SK-N-SH (cell line): ENCODE measurements around the gene KDM2A. TPM values are rescaled to one million over a fixed set of nuclear protein-coding genes. Genes with fewer than 3 reads are reported as not detected.

Experiments used
- CTCF ChIA-PET: fragments of 300-600, 350-600 bp; formaldehyde crosslinking; extraction: SDS; loops from one replicate; lab custom pipeline; 2021; lab: Yijun Ruan, JAX
- POLR2A ChIA-PET: fragments of 350-600 bp; sonication (Branson Sonifier 250); formaldehyde crosslinking; extraction: SDS; loops from one replicate; lab custom pipeline; 2020; ENCODE audit warnings: antibody characterized with exemption, inconsistent platforms; lab: Yijun Ruan, JAX
- DNase-seq: peaks from one replicate; pipeline ENCODE4 v3.0.0; 2012
- H2AFZ ChIP-seq: fragments of 200-600 bp; sonication (generic); 2 replicates; pipeline ENCODE4 v1.8.1; 2016; ENCODE audit warnings: antibody characterized with exemption, mild to moderate bottlenecking, low read depth
- H3F3A ChIP-seq: fragments of 200-600 bp; sonication (generic); replicated peaks from 2 replicates; pipeline ENCODE3; 2016; ENCODE audit warnings: antibody characterized with exemption, mild to moderate bottlenecking; ENCODE audit not compliant: insufficient read depth
- H3K27ac ChIP-seq, 2 experiments: fragments of 200-500 bp in 1 of 2; fragments of 200-600 bp in 1 of 2; sonication (Bioruptor generic) in 1 of 2; sonication (generic), shearing (Covaris generic) in 1 of 2; 2 replicates each; pipeline versions ENCODE4 v1.5.1 to v1.6.1; 2014 to 2016; ENCODE audit warnings: low read depth in 2 of 2, inconsistent platforms in 1 of 2, low read length in 1 of 2, mild to moderate bottlenecking in 1 of 2, mixed read lengths in 1 of 2
- H3K27me3 ChIP-seq: fragments of 200-600 bp; sonication (generic), shearing (Covaris generic); 2 replicates; pipeline ENCODE4 v1.6.1; 2016; ENCODE audit warnings: mixed run types; ENCODE audit not compliant: insufficient read depth
- H3K36me3 ChIP-seq, 2 experiments: fragments of 200-500 bp in 1 of 2; fragments of 200-600 bp in 1 of 2; sonication (Bioruptor generic) in 1 of 2; sonication (generic) in 1 of 2; replicated peaks in 1 of 2; 2 replicates each; pipeline versions ENCODE3 to v1.5.1; 2014 to 2016; ENCODE audit warnings: low read length in 1 of 2, mild to moderate bottlenecking in 1 of 2; ENCODE audit not compliant: insufficient read depth in 2 of 2, control insufficient read depth in 1 of 2
- H3K4me1 ChIP-seq, 2 experiments: fragments of 200-500 bp in 1 of 2; fragments of 200-600 bp in 1 of 2; sonication (Bioruptor generic) in 1 of 2; sonication (generic), shearing (Covaris generic) in 1 of 2; 2 replicates each; pipeline versions ENCODE4 v1.5.1 to v1.6.1; 2014 to 2016; ENCODE audit warnings: low read depth in 1 of 2, low read length in 1 of 2, mixed run types in 1 of 2; ENCODE audit not compliant: insufficient read depth in 2 of 2, control insufficient read depth in 1 of 2
- H3K4me2 ChIP-seq: fragments of 200-600 bp; sonication (generic), shearing (Covaris generic); 2 replicates; pipeline ENCODE4 v1.6.1; 2017; ENCODE audit warnings: mixed run types
- H3K4me3 ChIP-seq, 2 experiments: fragments of 200-500 bp in 1 of 2; fragments of 200-600 bp in 1 of 2; sonication (Bioruptor generic) in 1 of 2; sonication (generic), shearing (Covaris generic) in 1 of 2; 2 replicates each; pipeline versions ENCODE4 v1.5.1 to v1.8.1; 2014 to 2016; ENCODE audit warnings: low read depth in 2 of 2, inconsistent platforms in 1 of 2, low read length in 1 of 2, mild to moderate bottlenecking in 1 of 2, mixed read lengths in 1 of 2, moderate library complexity in 1 of 2
- H3K79me2 ChIP-seq: fragments of 200-600 bp; sonication (generic); 2 replicates; pipeline ENCODE4 v1.8.1; 2017; ENCODE audit warnings: mild to moderate bottlenecking; ENCODE audit not compliant: insufficient read depth
- H3K9ac ChIP-seq: fragments of 200-600 bp; sonication (generic); 2 replicates; pipeline ENCODE4 v1.6.1; 2017; ENCODE audit warnings: mixed run types
- H3K9me2 ChIP-seq: fragments of 200-600 bp; sonication (generic); 2 replicates; pipeline ENCODE4 v1.6.1; 2017; ENCODE audit warnings: mixed run types
- H3K9me3 ChIP-seq: fragments of 200-600 bp; sonication (generic); 2 replicates; pipeline ENCODE4 v1.6.1; 2017; ENCODE audit warnings: mixed run types, mild to moderate bottlenecking, moderate library complexity
- H4K20me1 ChIP-seq: fragments of 200-600 bp; sonication (generic); 2 replicates; pipeline ENCODE4 v1.6.1; 2017; ENCODE audit warnings: mild to moderate bottlenecking, mixed run types; ENCODE audit not compliant: insufficient read depth
- ELF1 ChIP-seq: IDR thresholded peaks from 2 replicates; pipeline ENCODE4 v1.4.0; 2012
- FOXJ3 ChIP-seq: sonication (generic); formaldehyde crosslinking; IDR thresholded peaks from 2 replicates; pipeline ENCODE4 v1.5.1; 2020; ENCODE audit warnings: mild to moderate bottlenecking, missing genetic modification reagents
- JUND ChIP-seq: IDR thresholded peaks from 2 replicates; pipeline ENCODE4 v1.4.0; 2012
- MAX ChIP-seq: IDR thresholded peaks from 2 replicates; pipeline ENCODE4 v1.4.0; 2012; ENCODE audit warnings: low read depth
- MEF2A ChIP-seq: IDR thresholded peaks from 2 replicates; pipeline ENCODE4 v1.4.0; 2012; ENCODE audit warnings: low read depth, borderline replicate concordance
- NRF1 ChIP-seq: IDR thresholded peaks from 2 replicates; pipeline ENCODE4 v1.6.1; 2012; ENCODE audit warnings: low read depth, mild to moderate bottlenecking, low read length
- POLR2AphosphoS5 ChIP-seq: IDR thresholded peaks from 2 replicates; pipeline ENCODE4 v1.6.1; 2012; ENCODE audit warnings: low read depth, low read length
- SIN3A ChIP-seq: IDR thresholded peaks from 2 replicates; pipeline ENCODE4 v1.6.1; 2012; ENCODE audit warnings: low read depth, mild to moderate bottlenecking, low read length, moderate library complexity, borderline replicate concordance
- TCF12 ChIP-seq: IDR thresholded peaks from 2 replicates; pipeline ENCODE4 v1.4.0; 2012
- WGBS: methylation state at CpG from one replicate; pipeline ENCODE4 v1.1.6; 2017; ENCODE audit warnings: low lambda C conversion rate; 5-methylcytosine and 5-hydroxymethylcytosine counted together
- polyA plus RNA-seq, 3 experiments: library from polyadenylated mRNA; depleted of rRNA; stranded (reverse); fragments of >200 nt; gene quantifications; 2 replicates each; pipeline ENCODE4 v1.2.3, GENCODE V29; 2012
- TF ChIP-seq, protein P1 (sequence below): IDR thresholded peaks from 2 replicates; pipeline ENCODE4; 2012
- TF ChIP-seq, protein P2 (sequence below): IDR thresholded peaks from 2 replicates; pipeline ENCODE4 v1.4.0; 2012; ENCODE audit warnings: low read depth, borderline replicate concordance

KDM2A gene
- polyA plus RNA-seq, 1 of the 3 experiments (the other 2 are of a cell fraction), result 28.4 TPM

GRCh38 chr11:67118181-67118766 lies 789 bp upstream of the KDM2A start:
- WGBS, result 74% methylated on average over 25 of the region's 59 CpGs
- Histone ChIP-seq H3K4me3 (no peak overlapping the region), H4K20me1 (peaks cover 32% of the 10 kb centered on the region), H3K79me2 (peaks cover 38% of the 10 kb centered on the region), H3K9me2 (no peaks in the 10 kb centered on the region), H3K9me3 (no peaks in the 10 kb centered on the region), H2AFZ (no peak overlapping the region), H3K9ac (no peak overlapping the region), H3K27me3 (no peaks in the 10 kb centered on the region), H3K4me2 (no peak overlapping the region), H3K27ac (peak overlapping the region in 1 of 2 experiments; percentile 74; a peak in 2 of 4 replicates), H3K4me1 (peaks cover 0 to 9% of the 10 kb centered on the region in 2 experiments; a peak in 3 of 4 replicates), H3F3A (peaks cover 17% of the 10 kb centered on the region), H3K36me3 (peaks cover 0 to 6% of the 10 kb centered on the region in 2 experiments)
- CTCF ChIA-PET, result interaction anchor here (0.6 to 4.6 kb wide), 6 partner anchors 9 to 198 kb away, joined by 3 to 15 read pairs (median 3); no protein-coding TSS in a partner anchor
- DNase-seq, result no peak
- POLR2A ChIA-PET, result no interaction called here
- TF ChIP-seq SIN3A (no peak), MEF2A (no peak)

GRCh38 chr11:67119585-67120391 lies 725 bp downstream of the KDM2A start:
- ChIA-PET CTCF (interaction anchor here (0.6 to 4.6 kb wide), 7 partner anchors 8 to 196 kb away, joined by 3 to 15 read pairs (median 4); no protein-coding TSS in a partner anchor), POLR2A (no interaction called here)
- Histone ChIP-seq H3K4me3 (peak overlapping the region; percentile 82 to 100), H3K36me3 (peaks cover 0 to 12% of the 10 kb centered on the region in 2 experiments), H3K9me3 (no peaks in the 10 kb centered on the region), H3K27ac (peak overlapping the region; percentile 74 to 85), H3K79me2 (peaks cover 53% of the 10 kb centered on the region), H3K9ac (peak overlapping the region; percentile 84), H3K4me1 (peaks cover 0 to 9% of the 10 kb centered on the region in 2 experiments; a peak in 3 of 4 replicates), H3K9me2 (no peaks in the 10 kb centered on the region), H3K27me3 (no peaks in the 10 kb centered on the region), H4K20me1 (peaks cover 42% of the 10 kb centered on the region), H3F3A (peaks cover 17% of the 10 kb centered on the region), H2AFZ (peak overlapping the region; percentile 76), H3K4me2 (peak overlapping the region; percentile 77)
- DNase-seq, result peak; percentile 79
- WGBS, result 0% methylated on average over 23 of the region's 61 CpGs
- TF ChIP-seq, protein P1, sequence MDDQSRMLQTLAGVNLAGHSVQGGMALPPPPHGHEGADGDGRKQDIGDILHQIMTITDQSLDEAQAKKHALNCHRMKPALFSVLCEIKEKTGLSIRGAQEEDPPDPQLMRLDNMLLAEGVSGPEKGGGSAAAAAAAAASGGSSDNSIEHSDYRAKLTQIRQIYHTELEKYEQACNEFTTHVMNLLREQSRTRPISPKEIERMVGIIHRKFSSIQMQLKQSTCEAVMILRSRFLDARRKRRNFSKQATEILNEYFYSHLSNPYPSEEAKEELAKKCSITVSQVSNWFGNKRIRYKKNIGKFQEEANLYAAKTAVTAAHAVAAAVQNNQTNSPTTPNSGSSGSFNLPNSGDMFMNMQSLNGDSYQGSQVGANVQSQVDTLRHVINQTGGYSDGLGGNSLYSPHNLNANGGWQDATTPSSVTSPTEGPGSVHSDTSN, result no peak
- TF ChIP-seq, protein P2, sequence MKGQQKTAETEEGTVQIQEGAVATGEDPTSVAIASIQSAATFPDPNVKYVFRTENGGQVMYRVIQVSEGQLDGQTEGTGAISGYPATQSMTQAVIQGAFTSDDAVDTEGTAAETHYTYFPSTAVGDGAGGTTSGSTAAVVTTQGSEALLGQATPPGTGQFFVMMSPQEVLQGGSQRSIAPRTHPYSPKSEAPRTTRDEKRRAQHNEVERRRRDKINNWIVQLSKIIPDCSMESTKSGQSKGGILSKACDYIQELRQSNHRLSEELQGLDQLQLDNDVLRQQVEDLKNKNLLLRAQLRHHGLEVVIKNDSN, result no peak
- TF ChIP-seq NRF1, result no peak
- 0 out of 2 replicates have a peak, but pooled peaks have one; percentile 14 for TF ChIP-seq MAX
- TF ChIP-seq TCF12, result no peak
- TF ChIP-seq POLR2AphosphoS5, result no peak
- no peak for TF ChIP-seq FOXJ3 (CRISPR knock-in tag)
- TF ChIP-seq ELF1, result no peak
- TF ChIP-seq SIN3A, result peak; percentile 5; the same call in 1 of the 2 replicates
- no peak for TF ChIP-seq JUND
